ENCODE results near the gene GANC.
"Not testable (repeated sequence)": the region's sequence is repeated elsewhere in the genome, so short reads cannot be mapped to it uniquely, and the experiment has no call there.

GANC gene

GRCh38 chr15:42283671-42284070 lies 10.7 kb downstream of the GANC start:
- DNase-seq, result no peak

- no peak for DNase-seq
Observed at GRCh38 chr15:42284551-42284950, 11.6 kb downstream of the GANC start.

GRCh38 chr15:42285034-42285433 lies 12.0 kb downstream of the GANC start:
- no peak for DNase-seq

DNA sequence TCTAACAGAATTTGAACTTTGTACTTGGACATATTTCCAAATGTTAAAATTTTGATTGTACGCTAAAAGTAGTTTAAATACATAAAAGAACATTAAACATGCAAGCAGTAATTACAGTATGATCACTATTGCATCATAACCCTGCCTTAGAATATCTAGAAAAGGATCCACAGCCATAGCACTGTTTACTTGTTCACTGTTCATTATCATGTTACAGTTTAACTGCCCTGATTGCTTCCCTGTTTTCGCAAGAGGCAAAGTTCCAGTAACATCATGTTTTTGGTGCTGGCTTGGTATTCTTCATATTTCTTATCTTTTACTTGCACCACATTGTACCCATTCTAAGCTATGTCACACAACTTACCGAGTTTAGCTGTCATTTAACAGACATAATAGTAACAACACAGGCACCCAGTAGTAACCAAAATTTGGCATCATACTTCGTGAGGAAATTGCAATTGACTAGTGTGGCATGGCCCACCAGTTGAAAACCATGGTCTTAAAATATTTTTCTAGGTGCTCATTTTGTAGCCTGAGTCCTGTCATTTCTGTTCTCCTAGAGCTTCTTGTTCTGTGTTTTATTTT lies 13.5 kb downstream of the GANC start:
- DNase-seq, result no peak

GRCh38 chr15:42287931-42288330 lies 14.9 kb downstream of the GANC start:
- no peak for DNase-seq

DNA sequence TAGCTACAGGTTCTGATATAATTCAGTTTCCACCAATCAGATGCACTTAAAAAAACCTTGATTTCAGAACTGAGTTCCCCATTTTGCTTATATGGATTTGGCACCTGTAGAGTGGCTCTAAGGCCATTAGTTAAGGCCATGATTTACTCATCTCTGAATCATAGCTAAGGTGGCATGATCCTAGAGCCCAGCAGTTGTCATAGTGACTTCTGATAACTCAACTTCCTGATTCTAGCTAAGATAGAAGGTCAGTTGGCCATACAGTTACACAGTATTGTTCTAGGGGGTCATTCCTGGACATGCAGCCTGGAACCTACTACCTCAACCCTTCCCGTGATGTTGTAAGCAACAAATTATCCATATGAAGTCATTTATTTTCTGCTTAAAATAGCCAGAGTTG lies 16.2 kb downstream of the GANC start:
- DNase-seq, result no peak

DNA sequence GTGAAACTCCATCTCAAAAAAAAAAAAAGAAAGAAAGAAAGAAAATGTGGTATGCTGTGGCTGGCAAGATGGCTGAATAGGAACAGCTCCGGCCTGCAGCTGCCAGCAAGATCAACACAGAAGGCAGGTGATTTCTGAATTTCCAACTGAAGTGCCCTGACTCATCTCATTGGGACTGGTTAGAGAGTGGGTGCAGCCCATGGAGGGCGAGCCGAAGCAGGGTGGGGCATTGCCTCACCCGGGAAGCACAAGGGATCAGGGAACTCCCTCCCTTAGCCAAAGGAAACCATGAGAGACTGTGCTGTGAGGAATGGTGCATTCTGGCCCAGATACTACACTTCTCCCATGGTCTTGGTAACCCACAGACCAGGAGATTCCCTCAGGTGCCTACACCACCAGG lies 28.0 kb downstream of the GANC start:
- DNase-seq, result not testable (repeated sequence)

- DNase-seq, result no peak
Observed at GRCh38 chr15:42306681-42307080, 33.7 kb downstream of the GANC start.

DNA sequence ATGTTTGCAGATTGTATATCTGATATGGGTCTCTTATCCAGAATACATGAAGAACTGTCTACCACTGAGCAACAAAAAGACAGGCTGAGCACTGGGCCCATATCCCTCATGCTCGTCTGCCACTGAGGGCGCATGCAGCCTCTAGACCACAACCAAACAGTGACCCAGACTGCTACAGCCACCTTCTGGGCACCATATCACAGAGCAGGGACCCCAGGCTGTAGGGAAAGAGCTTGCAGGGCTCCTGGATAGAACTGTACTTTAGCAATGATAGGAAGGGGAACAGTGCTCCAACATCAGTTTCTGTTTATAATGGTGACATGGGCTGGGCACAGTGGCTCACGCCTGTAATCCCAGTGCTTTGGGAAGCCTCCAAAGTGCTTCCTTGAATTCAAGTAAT lies 40.5 kb downstream of the GANC start:
- DNase-seq, result no peak

DNA sequence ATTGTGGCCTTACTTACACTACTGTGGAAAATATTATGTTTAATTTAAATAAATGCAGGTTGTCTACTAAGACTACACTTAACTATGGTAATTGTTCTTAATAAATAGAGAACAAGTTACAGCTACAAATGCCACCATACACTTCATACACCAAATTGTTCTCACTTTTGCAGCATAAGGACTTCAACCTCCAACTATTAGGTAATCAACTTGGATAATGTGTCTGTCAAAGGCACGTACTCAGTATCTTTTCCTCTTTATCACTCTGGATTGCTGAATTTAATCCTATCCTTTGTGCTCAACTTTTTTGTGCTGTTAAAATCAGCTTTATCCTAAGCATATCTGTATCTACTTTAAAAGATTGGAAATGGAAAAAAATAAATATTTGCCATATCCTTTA lies 41.8 kb downstream of the GANC start:
- DNase-seq, result no peak

DNA sequence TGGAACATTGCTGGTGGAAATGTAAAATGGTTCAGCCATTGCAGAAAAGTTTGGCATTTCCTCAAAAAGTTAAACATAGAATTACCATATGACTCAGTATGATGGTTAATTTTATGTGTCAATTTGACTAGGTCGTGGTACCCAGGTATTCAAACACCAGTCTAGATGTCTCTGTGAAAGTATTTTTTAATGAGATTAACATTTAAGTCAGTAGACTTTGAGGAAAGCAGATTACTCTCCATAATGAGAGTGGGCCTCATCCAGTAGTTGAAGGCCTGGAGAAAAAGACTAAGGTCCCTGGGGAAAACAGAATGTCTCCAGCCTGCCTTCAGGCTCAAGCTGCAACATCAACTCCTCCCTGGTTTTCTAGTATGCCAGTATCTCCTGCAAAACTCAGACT lies 42.5 kb downstream of the GANC start:
- no peak for DNase-seq

GRCh38 chr15:42316282-42316805 lies 43.3 kb downstream of the GANC start:
- DNase-seq, result not testable (repeated sequence)

DNA sequence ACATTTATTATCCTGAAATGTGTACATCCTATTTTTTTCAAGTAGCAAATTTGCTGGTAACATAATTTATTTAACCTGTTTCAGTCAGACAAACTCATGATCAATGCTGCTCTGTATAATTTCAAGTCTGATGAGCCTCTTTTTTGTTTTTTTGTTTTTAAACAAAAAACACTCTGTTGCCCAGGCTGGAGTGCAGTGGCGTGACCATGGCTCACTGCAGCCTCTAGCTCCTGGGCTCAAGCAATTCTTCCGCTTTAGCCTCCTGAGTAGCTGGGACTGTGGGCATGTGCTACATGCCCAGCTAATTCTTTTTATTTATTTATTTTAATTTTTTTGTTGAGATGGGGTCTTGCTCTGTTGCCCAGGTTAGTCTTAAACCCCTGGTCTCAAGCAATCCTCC lies 46.2 kb downstream of the GANC start:
- DNase-seq, result no peak

DNA sequence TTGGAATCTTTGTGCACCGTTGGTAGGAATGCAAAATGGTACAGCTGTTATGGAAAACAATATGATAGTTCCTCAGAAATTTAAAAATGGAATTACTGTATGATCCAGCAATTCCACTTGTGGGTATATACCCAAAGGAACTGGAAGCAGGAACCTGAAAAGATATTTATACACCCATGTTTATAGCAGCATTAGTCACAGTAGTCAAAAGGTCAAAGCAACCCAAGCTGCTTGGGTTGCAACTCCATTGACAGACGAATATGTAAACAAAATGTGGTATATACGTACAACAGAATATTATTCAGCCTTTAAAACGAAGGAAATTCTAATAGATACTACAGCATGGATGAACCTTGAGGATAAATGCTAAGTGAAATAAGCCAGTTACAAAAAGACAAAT lies 51.3 kb downstream of the GANC start:
- no peak for DNase-seq

- DNase-seq, result no peak
Observed at GRCh38 chr15:42329161-42329560, 56.2 kb downstream of the GANC start.

GRCh38 chr15:42329992-42330391 lies 57.0 kb downstream of the GANC start:
- DNase-seq, result no peak

DNA sequence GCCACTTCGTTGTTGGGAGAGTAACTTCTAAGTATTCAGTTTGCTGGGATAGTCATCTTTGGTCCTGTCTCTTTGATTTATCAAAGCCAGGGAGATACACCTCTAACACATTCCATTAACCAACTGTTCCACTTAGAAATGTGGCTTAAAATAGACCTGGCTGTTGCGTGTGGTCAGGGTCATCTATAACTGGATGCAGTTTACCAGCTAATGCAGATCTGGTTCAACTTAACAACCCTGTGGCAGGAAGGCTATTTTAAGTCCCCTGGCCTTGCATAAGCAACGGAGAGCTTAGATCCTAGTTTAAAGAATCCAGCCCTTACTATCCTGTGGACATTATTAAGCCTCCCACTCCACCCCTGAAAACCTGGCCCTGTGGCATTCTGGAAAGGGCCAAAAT lies 58.2 kb downstream of the GANC start:
- DNase-seq, result no peak

- DNase-seq, result no peak
Observed at GRCh38 chr15:42332331-42332730, 59.3 kb downstream of the GANC start.

- no peak for DNase-seq
Observed at GRCh38 chr15:42335074-42335473, 62.1 kb downstream of the GANC start.

DNA sequence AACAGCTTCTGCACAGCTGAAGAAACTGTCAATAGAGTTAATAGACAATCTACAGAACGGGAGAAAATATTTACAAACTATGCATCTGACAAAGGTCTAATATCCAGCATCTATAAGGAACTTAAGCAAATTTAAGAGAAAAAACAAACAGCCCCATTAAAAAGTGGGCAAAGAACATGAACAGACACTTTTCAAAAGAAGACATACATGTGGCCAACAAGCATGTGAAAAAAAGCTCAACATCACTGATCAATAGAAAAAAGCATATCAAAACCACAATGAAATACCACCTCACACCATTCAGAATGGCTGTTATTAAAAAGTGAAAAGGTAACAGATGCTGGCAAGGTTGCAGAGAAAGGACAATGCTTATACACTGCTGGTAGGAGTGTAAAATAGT lies 63.6 kb downstream of the GANC start:
- DNase-seq, result not testable (repeated sequence)

GRCh38 chr15:42337104-42337503 lies 64.1 kb downstream of the GANC start:
- DNase-seq, result not testable (repeated sequence)

DNA sequence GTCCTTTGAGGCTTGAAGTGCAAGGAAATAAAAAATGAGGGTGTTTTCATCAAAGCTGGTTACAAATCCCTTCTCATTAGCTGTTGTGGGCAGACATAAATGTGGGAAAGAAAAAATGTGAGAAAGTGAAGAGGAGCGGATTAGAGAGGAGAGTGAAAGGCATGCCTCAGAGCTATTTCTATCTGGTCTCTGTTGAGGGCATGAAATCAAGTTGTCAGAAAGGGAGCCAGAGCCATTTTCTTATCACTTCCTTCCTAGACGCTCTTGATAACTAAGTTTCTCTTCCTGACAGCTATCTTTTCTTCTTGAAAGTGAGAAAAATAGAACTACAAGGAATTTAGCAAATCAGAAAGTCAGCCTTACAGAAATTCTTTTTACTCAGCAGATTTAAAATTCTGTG lies 65.5 kb downstream of the GANC start:
- no peak for DNase-seq

DNA sequence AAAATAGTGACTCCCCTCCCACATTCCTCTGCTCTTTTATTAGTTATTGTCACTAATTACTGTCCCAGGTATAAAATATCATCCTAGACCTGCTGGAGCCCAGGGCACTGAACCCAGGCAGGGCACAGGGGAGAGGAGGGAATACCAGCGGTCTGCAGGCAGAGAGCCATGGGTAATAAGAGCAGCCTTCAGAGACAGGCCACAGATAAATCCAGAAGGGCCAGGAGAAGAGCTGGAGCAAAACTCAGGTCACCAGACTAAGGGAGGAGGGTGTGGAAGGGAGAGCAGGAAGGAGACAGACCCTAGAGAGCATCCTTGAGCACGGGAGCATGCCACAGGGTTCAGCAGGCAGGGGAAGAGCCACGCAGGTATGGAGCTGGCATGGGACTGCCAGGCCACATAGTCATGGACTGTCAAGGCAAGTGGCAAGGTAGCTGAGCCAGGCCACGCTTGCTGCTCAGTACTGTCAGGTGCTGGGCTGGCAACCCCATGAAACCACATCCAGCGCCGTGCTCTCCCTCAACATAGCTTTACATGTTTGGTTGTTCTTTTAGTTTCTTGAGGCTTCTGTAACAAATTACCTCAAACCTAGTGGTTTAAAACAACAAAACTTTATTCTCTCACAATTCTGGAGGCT lies 70.7 kb downstream of the GANC start:
- DNase-seq, result no peak

DNA sequence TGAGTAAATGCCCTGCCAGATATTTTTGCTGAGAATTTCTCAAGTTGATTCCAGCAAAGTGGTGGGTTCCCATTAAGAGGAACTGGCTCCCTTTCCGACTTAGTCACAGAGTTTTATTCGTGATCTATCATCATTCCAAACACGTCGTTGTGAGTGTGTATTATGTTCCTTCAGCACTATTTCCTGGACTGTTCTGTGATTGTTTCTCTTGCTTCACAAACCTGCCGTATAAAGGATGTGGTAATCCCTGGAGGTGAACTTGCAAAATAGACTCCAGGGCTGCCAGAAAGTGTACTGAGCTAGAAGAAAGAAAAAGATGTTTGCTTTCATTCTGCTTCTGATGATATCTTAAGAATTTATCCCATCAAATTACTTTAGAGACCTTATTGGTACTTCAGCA lies 71.8 kb downstream of the GANC start:
- no peak for DNase-seq

- DNase-seq, result no peak
Observed at GRCh38 chr15:42345504-42345903, 72.5 kb downstream of the GANC start.
